Breast epithelium (tissue), 4 donors: ENCODE results near the gene NPIPA1. TPM values are rescaled to one million over a fixed set of nuclear protein-coding genes. Genes with fewer than 3 reads are reported as not detected.
"Not testable (repeated sequence)": the region's sequence is repeated elsewhere in the genome, so short reads cannot be mapped to it uniquely, and the experiment has no call there.

Experiments
- DNase-seq, 2 donors: peaks; one replicate each; pipeline ENCODE4 v3.0.0-alpha.2; 2019; ENCODE audit warnings: low spot score in 2 of 2
- H3K27ac ChIP-seq, 2 donors: fragments of 200-600 bp; sonication (generic) in 1 of 2; one replicate each; pipeline ENCODE4 v1.5.1; 2016 to 2019; ENCODE audit warnings: mild to moderate bottlenecking in 1 of 2
- H3K27me3 ChIP-seq, 2 donors: fragments of 200-600 bp; sonication (generic) in 1 of 2; one replicate each; pipeline versions ENCODE4 v1.5.1 to v1.6.0; 2017 to 2019; ENCODE audit warnings: control low read depth in 1 of 2, mild to moderate bottlenecking in 1 of 2
- H3K36me3 ChIP-seq: fragments of 200-600 bp; one replicate; pipeline ENCODE4 v1.5.1; 2019
- H3K4me1 ChIP-seq, 2 donors: fragments of 200-600 bp; sonication (generic); one replicate each; pipeline ENCODE4 v1.5.1; 2016 to 2019; ENCODE audit warnings: control low read depth in 1 of 2
- H3K4me3 ChIP-seq, 3 donors: fragments of 200-600 bp; sonication (generic); 1 replicate in 2 of 3; 2 replicates in 1 of 3; pipeline ENCODE4 v1.5.1; 2016 to 2019; ENCODE audit warnings: mild to moderate bottlenecking in 3 of 3, moderate library complexity in 2 of 3
- H3K9me3 ChIP-seq, 2 donors: fragments of 200-600 bp; sonication (generic) in 1 of 2; one replicate each; pipeline ENCODE4 v1.5.1; 2016 to 2019; ENCODE audit warnings: control low read depth in 1 of 2
- intact Hi-C: fragments of 100-400 bp; cut with DNase I; formaldehyde crosslinking; loops from one replicate; pipeline ENCODE4 v1.15.1; 2023; ENCODE audit warnings: low total_unique reads
- total RNA-seq, 3 donors: library from RNA; depleted of rRNA; stranded (reverse); fragments of >200 nt; gene quantifications; one replicate each; pipeline ENCODE4 v1.1.0, GENCODE V29; 2016

The NPIPA1 gene
- total RNA-seq, 3 donors from 2014 or later, result 61.0 to 82.9 (median 77.1) TPM

DNA sequence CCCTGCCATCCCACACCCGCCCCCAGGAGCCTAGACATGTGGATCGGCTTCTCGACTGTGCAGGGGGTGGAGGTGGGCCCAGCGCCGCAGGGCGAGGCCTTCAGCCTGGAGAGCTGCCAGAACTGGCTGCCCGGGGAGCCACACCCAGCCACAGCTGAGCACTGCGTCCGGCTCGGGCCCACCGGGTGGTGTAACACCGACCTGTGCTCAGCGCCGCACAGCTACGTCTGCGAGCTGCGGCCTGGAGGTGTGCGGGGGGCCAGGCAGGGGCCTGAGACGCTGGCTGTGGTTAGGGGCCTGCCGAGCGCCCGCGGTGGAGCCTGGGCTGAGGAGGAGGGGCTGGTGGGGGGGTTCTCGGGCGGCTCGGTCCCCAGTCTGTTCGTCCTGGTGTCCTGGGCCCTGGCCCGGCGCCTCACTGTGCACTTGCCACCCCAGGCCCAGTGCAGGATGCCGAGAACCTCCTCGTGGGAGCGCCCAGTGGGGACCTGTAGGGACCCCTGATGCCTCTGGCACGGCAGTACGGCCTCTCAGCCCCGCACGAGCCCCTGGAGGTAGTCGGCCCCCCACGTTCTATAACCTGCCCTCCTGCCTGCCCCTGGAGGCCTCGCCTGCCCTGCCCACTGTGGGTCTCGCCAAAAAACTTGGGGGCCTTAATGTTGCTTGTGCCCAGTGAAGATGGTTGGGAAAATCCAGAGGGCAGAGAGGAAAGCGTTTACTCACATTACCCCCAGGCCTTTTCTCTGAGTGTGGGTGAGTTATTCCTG lies 17.2 kb upstream of the NPIPA1 start:
- DNase-seq, H3K9me3 ChIP-seq, H3K27ac ChIP-seq, intact Hi-C loops, H3K4me1 ChIP-seq, H3K4me3 ChIP-seq, H3K27me3 ChIP-seq, H3K36me3 ChIP-seq: not testable (repeated sequence)

- DNase-seq, H3K9me3 ChIP-seq, H3K27me3 ChIP-seq, H3K4me1 ChIP-seq, H3K36me3 ChIP-seq, intact Hi-C loops, H3K4me3 ChIP-seq, H3K27ac ChIP-seq: not testable (repeated sequence)
These were observed 15.0 kb upstream of the NPIPA1 start for GRCh38 chr16:14922285-14922684.

- H3K9me3 ChIP-seq, H3K27me3 ChIP-seq, H3K4me3 ChIP-seq, H3K36me3 ChIP-seq, H3K4me1 ChIP-seq, intact Hi-C loops, H3K27ac ChIP-seq, DNase-seq: not testable (repeated sequence)
These were observed 14.3 kb upstream of the NPIPA1 start for GRCh38 chr16:14922968-14923367.

DNA sequence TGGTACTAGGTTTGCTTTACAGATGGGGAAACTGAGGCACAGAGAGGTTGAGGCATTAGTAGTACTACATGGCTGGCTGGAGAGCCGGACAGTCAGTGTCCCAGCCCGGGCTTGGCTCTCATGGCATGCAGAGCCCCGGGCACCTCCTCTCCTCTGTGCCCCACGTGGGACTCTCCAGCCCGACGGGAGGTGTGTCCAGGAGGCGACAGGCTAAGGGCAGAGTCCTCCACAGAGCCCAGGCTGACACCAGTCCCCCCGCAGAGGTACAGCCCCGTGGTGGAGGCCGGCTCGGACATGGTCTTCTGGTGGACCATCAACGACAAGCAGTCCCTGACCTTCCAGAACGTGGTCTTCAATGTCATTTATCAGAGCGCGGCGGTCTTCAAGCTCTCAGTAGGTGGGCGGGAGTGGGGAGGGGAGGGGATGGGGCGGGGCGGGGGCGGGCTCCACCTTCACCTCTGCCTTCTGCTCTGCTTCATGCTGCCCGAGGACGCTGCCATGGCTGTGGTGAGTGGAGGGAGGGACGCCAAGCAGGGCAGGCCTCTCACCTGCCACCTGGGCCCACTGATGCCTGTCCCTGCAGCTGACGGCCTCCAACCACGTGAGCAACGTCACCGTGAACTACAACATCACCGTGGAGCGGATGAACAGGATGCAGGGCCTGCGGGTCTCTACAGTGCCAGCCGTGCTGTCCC lies 13.7 kb upstream of the NPIPA1 start:
- H3K36me3 ChIP-seq, H3K4me3 ChIP-seq, H3K4me1 ChIP-seq, DNase-seq, H3K9me3 ChIP-seq, intact Hi-C loops, H3K27ac ChIP-seq, H3K27me3 ChIP-seq: not testable (repeated sequence)

GRCh38 chr16:14924359-14924758 lies 12.9 kb upstream of the NPIPA1 start:
- H3K27ac ChIP-seq, H3K4me3 ChIP-seq, H3K27me3 ChIP-seq, DNase-seq, H3K4me1 ChIP-seq, H3K36me3 ChIP-seq, H3K9me3 ChIP-seq, intact Hi-C loops: not testable (repeated sequence)

DNA sequence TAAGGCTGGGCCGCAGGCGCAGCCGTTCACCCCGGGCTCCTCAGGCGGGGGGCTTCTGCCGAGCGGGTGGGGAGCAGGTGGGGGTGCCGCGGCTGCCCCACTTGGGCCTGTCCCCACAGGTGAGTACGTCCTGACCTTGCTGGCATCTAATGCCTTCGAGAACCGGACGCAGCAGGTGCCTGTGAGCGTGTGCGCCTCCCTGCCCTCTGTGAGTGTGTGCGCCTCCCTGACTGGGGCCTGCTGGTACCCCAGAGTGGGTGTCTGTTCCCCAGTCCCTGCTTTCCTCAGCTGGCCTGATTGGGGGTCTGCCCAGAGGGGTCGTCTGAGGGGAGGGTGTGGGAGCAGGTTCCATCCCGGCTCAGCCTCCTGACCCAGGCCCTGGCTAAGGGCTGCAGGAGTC lies 12.3 kb upstream of the NPIPA1 start:
- H3K4me1 ChIP-seq, H3K36me3 ChIP-seq, H3K9me3 ChIP-seq, H3K4me3 ChIP-seq, intact Hi-C loops, H3K27ac ChIP-seq, DNase-seq, H3K27me3 ChIP-seq: not testable (repeated sequence)

DNA sequence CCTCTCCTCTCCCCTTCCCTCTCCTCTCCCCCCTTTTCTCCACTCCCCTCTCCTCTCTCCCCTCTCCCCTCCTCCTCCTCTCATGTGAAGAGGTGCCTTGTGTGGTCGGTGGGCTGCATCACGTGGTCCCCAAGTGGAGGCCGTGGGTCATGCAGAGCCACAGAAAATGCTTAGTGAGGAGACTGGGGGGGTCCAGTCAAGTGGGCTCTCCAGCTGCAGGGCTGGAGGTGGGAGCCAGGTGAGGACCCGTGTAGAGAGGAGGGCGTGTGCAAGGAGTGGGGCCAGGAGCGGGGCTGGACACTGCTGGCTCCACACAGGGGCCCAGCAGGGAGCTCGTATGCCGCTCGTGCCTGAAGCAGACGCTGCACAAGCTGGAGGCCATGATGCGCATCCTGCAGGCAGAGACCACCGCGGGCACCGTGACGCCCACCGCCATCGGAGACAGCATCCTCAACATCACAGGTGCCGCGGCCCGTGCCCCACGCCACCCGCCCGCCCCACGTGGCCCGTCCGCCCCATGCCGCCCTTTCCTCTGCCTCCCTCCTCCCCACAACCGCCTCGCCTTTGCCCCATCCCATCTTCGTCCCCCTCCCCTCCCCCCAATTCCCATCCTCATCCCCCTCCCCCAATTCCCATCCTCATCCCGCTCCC lies 9.1 kb upstream of the NPIPA1 start:
- H3K4me3 ChIP-seq, H3K27me3 ChIP-seq, H3K36me3 ChIP-seq, H3K9me3 ChIP-seq, DNase-seq, intact Hi-C loops, H3K4me1 ChIP-seq, H3K27ac ChIP-seq: not testable (repeated sequence)

GRCh38 chr16:14929176-14929575 lies 8.1 kb upstream of the NPIPA1 start:
- H3K9me3 ChIP-seq, H3K36me3 ChIP-seq, H3K4me3 ChIP-seq, DNase-seq, H3K27me3 ChIP-seq, intact Hi-C loops, H3K27ac ChIP-seq, H3K4me1 ChIP-seq: not testable (repeated sequence)

DNA sequence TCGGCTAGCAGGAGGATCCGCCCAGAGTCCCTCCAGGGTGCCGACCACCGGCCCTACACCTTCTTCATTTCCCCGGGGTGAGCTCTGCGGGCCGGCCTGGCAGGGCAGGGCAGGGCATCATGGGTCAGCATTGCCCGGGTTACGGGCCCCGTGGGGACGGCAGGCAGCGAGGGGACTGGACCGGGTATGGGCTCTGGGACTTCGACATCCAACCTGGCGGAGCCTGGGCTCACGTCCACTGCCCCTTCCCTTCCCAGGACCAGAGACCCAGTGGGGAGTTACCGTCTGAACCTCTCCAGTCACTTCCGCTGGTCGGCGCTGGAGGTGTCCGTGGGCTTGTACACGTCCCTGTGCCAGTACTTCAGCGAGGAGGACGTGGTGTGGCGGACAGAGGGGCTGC lies 7.0 kb upstream of the NPIPA1 start:
- DNase-seq, H3K36me3 ChIP-seq, intact Hi-C loops, H3K9me3 ChIP-seq, H3K4me1 ChIP-seq, H3K27ac ChIP-seq, H3K4me3 ChIP-seq, H3K27me3 ChIP-seq: not testable (repeated sequence)

- H3K9me3 ChIP-seq, H3K27me3 ChIP-seq, H3K36me3 ChIP-seq, intact Hi-C loops, DNase-seq, H3K4me1 ChIP-seq, H3K4me3 ChIP-seq, H3K27ac ChIP-seq: not testable (repeated sequence)
These were observed 6.3 kb upstream of the NPIPA1 start for GRCh38 chr16:14930971-14931370.

- H3K27me3 ChIP-seq, DNase-seq, H3K9me3 ChIP-seq, H3K36me3 ChIP-seq, H3K4me3 ChIP-seq, H3K27ac ChIP-seq, H3K4me1 ChIP-seq, intact Hi-C loops: not testable (repeated sequence)
These were observed 4.5 kb upstream of the NPIPA1 start for GRCh38 chr16:14932581-14933375.

DNA sequence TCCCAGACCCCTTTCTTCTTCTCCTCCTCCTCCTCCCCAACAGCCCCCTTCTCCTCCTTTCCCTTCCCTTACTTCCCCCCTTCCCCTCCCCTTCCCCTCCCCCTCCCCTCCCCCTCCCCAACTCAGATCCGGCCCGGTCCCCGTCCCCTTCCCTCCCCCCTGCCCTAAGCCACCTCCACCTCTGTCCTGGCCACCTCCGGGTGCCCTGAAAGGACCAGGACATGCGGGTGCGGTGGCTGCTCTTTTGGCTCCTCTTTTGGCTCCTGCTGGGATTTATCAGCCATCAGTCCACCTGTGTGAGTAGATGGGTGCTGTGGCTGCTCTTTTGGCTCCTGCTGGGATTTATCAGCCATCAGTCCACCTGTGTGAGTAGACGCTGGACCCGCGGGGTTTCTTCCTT lies 751 bp downstream of the NPIPA1 start:
- DNase-seq, result not testable (repeated sequence)

DNA sequence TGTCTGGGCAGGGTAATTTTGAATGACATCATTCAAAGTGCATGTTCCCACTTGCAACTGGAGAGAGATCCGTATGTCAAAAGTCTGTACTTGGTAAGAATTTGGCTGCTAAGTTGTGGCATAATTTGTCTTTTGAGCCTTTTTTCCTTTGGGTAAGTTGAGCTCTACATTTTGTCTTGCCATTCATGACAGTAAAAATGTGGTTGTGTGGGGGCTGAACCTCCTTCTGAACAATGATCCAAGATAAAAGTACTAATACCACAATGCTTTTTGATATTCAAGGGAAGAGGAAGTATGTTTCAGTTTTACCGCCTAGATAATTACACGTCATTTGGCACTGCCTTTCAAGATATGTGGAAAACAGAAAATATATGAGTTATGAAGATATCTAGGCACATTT lies 5.4 kb downstream of the NPIPA1 start:
- intact Hi-C loops, DNase-seq, H3K9me3 ChIP-seq, H3K4me3 ChIP-seq, H3K27me3 ChIP-seq, H3K27ac ChIP-seq, H3K36me3 ChIP-seq, H3K4me1 ChIP-seq: not testable (repeated sequence)

More for the DNA sequence above, 751 bp downstream of the NPIPA1 start:
- H3K27me3 ChIP-seq, H3K27ac ChIP-seq, H3K4me3 ChIP-seq, H3K9me3 ChIP-seq, H3K4me1 ChIP-seq, intact Hi-C loops, H3K36me3 ChIP-seq: not testable (repeated sequence)
